K562 (cell line): ENCODE data around the gene SEC61A1. TPM values are rescaled to one million over a fixed set of nuclear protein-coding genes. Genes with fewer than 3 reads are reported as not detected.

Experiments
- ARHGAP35 ChIP-seq: fragments of 450-650 bp; IDR thresholded peaks from 2 replicates; pipeline ENCODE4 v1.6.1; 2018; ENCODE audit not compliant: partially characterized antibody
- ATF3 ChIP-seq, 2 experiments: fragments of 450-650 bp in 1 of 2; sonication (generic) in 1 of 2; formaldehyde crosslinking in 1 of 2; IDR thresholded peaks in 1 of 2; conservative IDR thresholded peaks in 1 of 2; 2 replicates each; pipeline versions ENCODE4 v1.6.1 to v1.8.1; 2016 to 2023; ENCODE audit warnings: mild to moderate bottlenecking in 2 of 2, moderate library complexity in 2 of 2, inconsistent platforms in 1 of 2, missing genetic modification reagents in 1 of 2
- BHLHE40 ChIP-seq: IDR thresholded peaks from 2 replicates; pipeline ENCODE4 v1.6.1; 2011; ENCODE audit warnings: low read length, improper control_type of control experiment
- CTCFL ChIP-seq: IDR thresholded peaks from 2 replicates; pipeline ENCODE4 v1.6.1; 2011; ENCODE audit warnings: borderline replicate concordance, low read depth, mild to moderate bottlenecking, moderate library complexity, low read length; ENCODE audit not compliant: insufficient read depth, poor library complexity, severe bottlenecking
- DACH1 ChIP-seq: fragments of 450-650 bp; IDR thresholded peaks from 2 replicates; pipeline ENCODE4 v1.6.1; 2018; ENCODE audit not compliant: partially characterized antibody
- E2F3 ChIP-seq: fragments of 250-450 bp; sonication (Bioruptor Pico); IDR thresholded peaks from 2 replicates; pipeline ENCODE4 v1.4.0; 2020; ENCODE audit warnings: mild to moderate bottlenecking
- ELF1 ChIP-seq: fragments of 200-800 bp; sonication (Bioruptor generic); IDR thresholded peaks from 2 replicates; pipeline ENCODE4 v1.6.1; 2016; ENCODE audit warnings: missing genetic modification characterization, missing compliant biosample characterization
- ETS2 ChIP-seq: IDR thresholded peaks from 2 replicates; pipeline ENCODE4 v1.6.1; 2016; ENCODE audit warnings: borderline replicate concordance, missing genetic modification characterization, mild to moderate bottlenecking, moderate library complexity, missing compliant biosample characterization; ENCODE audit not compliant: poor library complexity, severe bottlenecking
- JUNB ChIP-seq: fragments of 450-650 bp; formaldehyde crosslinking; conservative IDR thresholded peaks from 2 replicates; pipeline ENCODE4 v1.4.0; 2020; ENCODE audit warnings: mild to moderate bottlenecking
- MBD2 ChIP-seq: sonication (generic); IDR thresholded peaks from 2 replicates; pipeline ENCODE4 v1.6.1; 2016; ENCODE audit warnings: low read depth, borderline replicate concordance
- NELFE ChIP-seq: IDR thresholded peaks from 2 replicates; pipeline ENCODE4 v1.6.1; 2011; ENCODE audit warnings: mild to moderate bottlenecking; ENCODE audit not compliant: insufficient read depth, insufficient read length
- POLR2AphosphoS2 ChIP-seq: IDR thresholded peaks from 2 replicates; pipeline ENCODE4 v1.6.1; 2012; ENCODE audit warnings: low read length, improper control_type of control experiment
- RB1 ChIP-seq: fragments of 450-650 bp; IDR thresholded peaks from 2 replicates; pipeline ENCODE4 v1.6.1; 2017; ENCODE audit warnings: low read depth, mild to moderate bottlenecking
- RBM15 ChIP-seq: fragments of 200-400 bp; formaldehyde crosslinking; IDR thresholded peaks from 2 replicates; pipeline ENCODE4 v1.6.1; 2018; ENCODE audit warnings: mild to moderate bottlenecking, low read length, moderate library complexity; ENCODE audit not compliant: insufficient read depth
- SIN3B ChIP-seq: fragments of 450-650 bp; IDR thresholded peaks from 2 replicates; pipeline ENCODE4 v1.6.1; 2017; ENCODE audit warnings: low read depth, mild to moderate bottlenecking, moderate library complexity
- ZBTB9 ChIP-seq: fragments of 450-650 bp; formaldehyde crosslinking; IDR thresholded peaks from 2 replicates; pipeline ENCODE4 v1.4.0; 2020; ENCODE audit warnings: mild to moderate bottlenecking, moderate library complexity
- polyA plus RNA-seq, 8 experiments: library from polyadenylated mRNA; depleted of rRNA in 4 of 8; stranded (reverse) in 5 of 8; unstranded in 3 of 8; fragments of >200 nt; fragmentation: Nextera tagmentation in 2 of 8; fragmentation: Illumina TruSeq in 1 of 8; extraction: Ambion mirVana in 2 of 8; extraction: Trizol in 1 of 8; gene quantifications; 2 replicates each; pipeline versions ENCODE4 v1.2.1 to v1.2.3, GENCODE V29; 2011 to 2014; ENCODE audit warnings: inconsistent platforms in 1 of 8, missing spikeins in 1 of 8
- total RNA-seq, 7 experiments: library from RNA; depleted of rRNA in 6 of 7; stranded (reverse); fragments of >200 nt in 6 of 7; fragmentation: Illumina TruSeq in 2 of 7; extraction: Trizol in 2 of 7; gene quantifications; 2 replicates each; pipeline versions ENCODE4 v1.2.1 to v1.2.3, GENCODE V29; 2011 to 2021; ENCODE audit warnings: low replicate concordance in 1 of 7
- TF ChIP-seq, protein P1 (sequence below): fragments of 250-450 bp; sonication (Bioruptor Pico); IDR thresholded peaks from 2 replicates; pipeline ENCODE4 v1.9.0; 2021; ENCODE audit warnings: mild to moderate bottlenecking, inconsistent platforms
- TF ChIP-seq, protein P2 (sequence below): sonication (generic); formaldehyde crosslinking; IDR thresholded peaks from 2 replicates; pipeline ENCODE4 v1.8.1; 2023; ENCODE audit warnings: mild to moderate bottlenecking, missing genetic modification reagents

Gene SEC61A1
- total and polyA plus RNA-seq, 9 of the 15 experiments (the other 6 are each of a cell fraction or from before 2014, with no cell fraction given): 1.9 to 140 (median 79.1) TPM

DNA sequence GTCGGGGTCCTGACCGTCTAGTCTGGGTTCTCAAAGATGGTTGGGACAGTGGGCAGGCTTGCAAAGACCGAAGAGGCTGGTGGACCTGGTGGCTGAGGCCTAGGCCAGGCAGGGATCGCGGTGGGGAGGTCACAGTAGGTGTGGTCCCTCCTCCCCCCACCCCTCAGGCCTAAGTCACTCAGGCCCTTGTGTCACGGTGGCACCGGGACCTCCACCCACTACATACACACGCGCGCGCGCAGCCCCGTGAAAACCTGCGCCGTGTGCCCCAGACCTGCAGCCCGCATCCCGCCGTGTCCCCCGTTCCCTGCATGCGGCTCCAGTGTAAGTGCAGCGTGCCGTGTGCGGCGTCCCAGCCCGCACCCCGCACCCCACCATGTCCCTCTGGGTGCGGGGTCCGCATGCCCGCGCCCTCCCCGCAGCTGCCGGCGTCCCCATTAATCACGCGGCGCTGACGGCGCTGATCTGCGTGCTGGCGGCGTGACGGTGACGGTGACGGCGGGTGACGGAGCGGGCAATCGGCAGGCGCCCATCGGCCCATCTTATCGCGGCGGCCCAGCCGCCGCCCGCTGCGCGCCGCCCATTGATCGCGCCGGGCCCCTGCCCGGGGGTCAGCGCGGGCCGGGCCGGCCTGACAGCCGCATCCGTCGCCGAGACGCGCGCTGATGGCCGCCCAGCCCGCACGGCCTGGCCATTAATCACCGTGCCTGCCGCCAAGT, 24.4 kb downstream of the SEC61A1 start (continued):
- no peak; the same call in 1 of the 2 replicates for TF ChIP-seq MBD2
- TF ChIP-seq JUNB: no peak
- TF ChIP-seq RBM15: no peak
- TF ChIP-seq, protein P1, sequence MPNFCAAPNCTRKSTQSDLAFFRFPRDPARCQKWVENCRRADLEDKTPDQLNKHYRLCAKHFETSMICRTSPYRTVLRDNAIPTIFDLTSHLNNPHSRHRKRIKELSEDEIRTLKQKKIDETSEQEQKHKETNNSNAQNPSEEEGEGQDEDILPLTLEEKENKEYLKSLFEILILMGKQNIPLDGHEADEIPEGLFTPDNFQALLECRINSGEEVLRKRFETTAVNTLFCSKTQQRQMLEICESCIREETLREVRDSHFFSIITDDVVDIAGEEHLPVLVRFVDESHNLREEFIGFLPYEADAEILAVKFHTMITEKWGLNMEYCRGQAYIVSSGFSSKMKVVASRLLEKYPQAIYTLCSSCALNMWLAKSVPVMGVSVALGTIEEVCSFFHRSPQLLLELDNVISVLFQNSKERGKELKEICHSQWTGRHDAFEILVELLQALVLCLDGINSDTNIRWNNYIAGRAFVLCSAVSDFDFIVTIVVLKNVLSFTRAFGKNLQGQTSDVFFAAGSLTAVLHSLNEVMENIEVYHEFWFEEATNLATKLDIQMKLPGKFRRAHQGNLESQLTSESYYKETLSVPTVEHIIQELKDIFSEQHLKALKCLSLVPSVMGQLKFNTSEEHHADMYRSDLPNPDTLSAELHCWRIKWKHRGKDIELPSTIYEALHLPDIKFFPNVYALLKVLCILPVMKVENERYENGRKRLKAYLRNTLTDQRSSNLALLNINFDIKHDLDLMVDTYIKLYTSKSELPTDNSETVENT (CRISPR knock-in tag): no peak
- TF ChIP-seq CTCFL: no peak
- peak; percentile 82 for TF ChIP-seq RB1
- no peak for TF ChIP-seq E2F3 (CRISPR knock-in tag)
- TF ChIP-seq ELF1 (tag): 0 out of 2 replicates have a peak, but pooled peaks have one; percentile 22
- 0 out of 2 replicates have a peak, but pooled peaks have one; percentile 29 for TF ChIP-seq ZBTB9 (CRISPR knock-in tag)
- TF ChIP-seq DACH1: no peak
- TF ChIP-seq SIN3B: 0 out of 2 replicates have a peak, but pooled peaks have one; percentile 12
- no peak for TF ChIP-seq POLR2AphosphoS2
- no peak for TF ChIP-seq ARHGAP35
- TF ChIP-seq ATF3 (IDR thresholded peaks at IDR 0.05): 0 out of 2 replicates have a peak, but pooled peaks have one; percentile 17
- TF ChIP-seq ATF3 (CRISPR knock-in tag; conservative IDR thresholded peaks at IDR 0.05): no peak
- TF ChIP-seq ETS2 (tag): no peak
- no peak for TF ChIP-seq NELFE
- TF ChIP-seq, protein P2, sequence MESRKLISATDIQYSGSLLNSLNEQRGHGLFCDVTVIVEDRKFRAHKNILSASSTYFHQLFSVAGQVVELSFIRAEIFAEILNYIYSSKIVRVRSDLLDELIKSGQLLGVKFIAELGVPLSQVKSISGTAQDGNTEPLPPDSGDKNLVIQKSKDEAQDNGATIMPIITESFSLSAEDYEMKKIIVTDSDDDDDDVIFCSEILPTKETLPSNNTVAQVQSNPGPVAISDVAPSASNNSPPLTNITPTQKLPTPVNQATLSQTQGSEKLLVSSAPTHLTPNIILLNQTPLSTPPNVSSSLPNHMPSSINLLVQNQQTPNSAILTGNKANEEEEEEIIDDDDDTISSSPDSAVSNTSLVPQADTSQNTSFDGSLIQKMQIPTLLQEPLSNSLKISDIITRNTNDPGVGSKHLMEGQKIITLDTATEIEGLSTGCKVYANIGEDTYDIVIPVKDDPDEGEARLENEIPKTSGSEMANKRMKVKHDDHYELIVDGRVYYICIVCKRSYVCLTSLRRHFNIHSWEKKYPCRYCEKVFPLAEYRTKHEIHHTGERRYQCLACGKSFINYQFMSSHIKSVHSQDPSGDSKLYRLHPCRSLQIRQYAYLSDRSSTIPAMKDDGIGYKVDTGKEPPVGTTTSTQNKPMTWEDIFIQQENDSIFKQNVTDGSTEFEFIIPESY (CRISPR knock-in tag): no peak
- peak; percentile 87 for TF ChIP-seq BHLHE40
